ENCODE data around the gene CAPZA1. TPM values are rescaled to one million over a fixed set of nuclear protein-coding genes. Genes with fewer than 3 reads are reported as not detected.

Gene CAPZA1
- total RNA-seq, 1 experiment from 2014 or later: 108 TPM

- no peak overlapping the region for H3T11ph ChIP-seq (ENCODE audit: low read length)
- H3K4me1 ChIP-seq (ENCODE audit: insufficient read depth, low read length): peaks cover 16% of the 10 kb centered on the region
- no peak overlapping the region for H2BK20ac ChIP-seq (ENCODE audit: low read depth, low read length, poor library complexity, severe bottlenecking)
- no peak overlapping the region for H3K4ac ChIP-seq (ENCODE audit: low read depth, low read length)
- H3K9ac ChIP-seq (ENCODE audit: extremely low read depth, insufficient read length, low read length): no peak overlapping the region
- DNase-seq: no peak
- no peak overlapping the region for H2BK12ac ChIP-seq (ENCODE audit: insufficient read length, low read depth, low read length)
- no peaks in the 10 kb centered on the region for H4K20me1 ChIP-seq (ENCODE audit: control insufficient read depth, insufficient read depth, insufficient read length)
- H2BK15ac ChIP-seq (ENCODE audit: low read depth, low read length): no peak overlapping the region
- H4K91ac ChIP-seq (ENCODE audit: insufficient read length, low read depth, low read length): no peak overlapping the region
- no peak overlapping the region for H3K4me2 ChIP-seq (ENCODE audit: insufficient read depth, insufficient read length, low read length)
- peaks cover 50 to 57% of the 10 kb centered on the region in 2 experiments for H3K4me1 Mint-ChIP-seq
- no peak overlapping the region for H2AK5ac ChIP-seq (ENCODE audit: insufficient read length, low read length)
- H3K27me3 Mint-ChIP-seq (ENCODE audit: low read depth): peaks cover 54% of the 10 kb centered on the region
- H4K5ac ChIP-seq (ENCODE audit: insufficient read length, low read depth, low read length): no peak overlapping the region
- no peak overlapping the region for H3K27ac ChIP-seq (ENCODE audit: insufficient read length, low read depth, low read length)
- H3K9me3 Mint-ChIP-seq: no peaks in the 10 kb centered on the region; a peak in 1 of 5 replicates
- no peak overlapping the region for H3K18ac ChIP-seq (ENCODE audit: insufficient read length, low read depth, low read length)
- no peaks in the 10 kb centered on the region for H3K9me3 ChIP-seq (ENCODE audit: control insufficient read depth, low read depth, low read length)
- no peak overlapping the region for H3K23ac ChIP-seq (ENCODE audit: insufficient read length, low read depth, low read length)
- H2BK5ac ChIP-seq (ENCODE audit: insufficient read length, low read length): no peak overlapping the region
- H2BK120ac ChIP-seq (ENCODE audit: low read depth, low read length, poor library complexity, severe bottlenecking): no peak overlapping the region
- peaks cover 19% of the 10 kb centered on the region for H3K23me2 ChIP-seq (ENCODE audit: insufficient read length, low read depth, low read length, poor library complexity, severe bottlenecking)
- no peak overlapping the region for H4K8ac ChIP-seq (replicated peaks; ENCODE audit: insufficient read length, low read depth, low read length)
- H3K79me2 ChIP-seq (ENCODE audit: insufficient read depth, low read length): no peaks in the 10 kb centered on the region; the same call in 1 of the 2 replicates
- no peak overlapping the region for H2AFZ ChIP-seq (ENCODE audit: low read length)
- H3K36me3 Mint-ChIP-seq (ENCODE audit: insufficient read depth in 1 of 3, low read depth in 3 of 3): peaks cover 13 to 24% (median 17%) of the 10 kb centered on the region in 3 experiments
- no peak overlapping the region for H3K14ac ChIP-seq (ENCODE audit: insufficient read depth, low read length)
- H3K27ac Mint-ChIP-seq: no peak overlapping the region
- no peak overlapping the region for H3K4me3 Mint-ChIP-seq
- H3K79me1 ChIP-seq (ENCODE audit: insufficient read depth, low read depth, low read length, poor library complexity, severe bottlenecking): no peaks in the 10 kb centered on the region
- no peaks in the 10 kb centered on the region; the same call in 1 of the 2 replicates for H3K27me3 ChIP-seq (ENCODE audit: insufficient read depth, low read length)
- no peak overlapping the region for H3K56ac ChIP-seq (ENCODE audit: insufficient read length, low read depth, low read length)
- WGBS (ENCODE audit: extremely low coverage, insufficient read length, low lambda C conversion rate): no CpG with 5 or more reads among the region's 7 CpGs
- TF ChIP-seq CTCF (conservative IDR thresholded peaks at IDR 0.05): no peak
Observed at GRCh38 chr1:112710159-112710558, 90.5 kb downstream of the CAPZA1 start.

Measured in H9 (cell line).